SH-SY5Y (cell line): Measurements from ENCODE around the gene PPP3CB.

Experiments used
- GATA2 ChIP-seq: IDR thresholded peaks from 2 replicates; pipeline ENCODE4 v1.6.1; 2011; ENCODE audit warnings: mild to moderate bottlenecking, low read depth, low read length
- GATA3 ChIP-seq: IDR thresholded peaks from 2 replicates; pipeline ENCODE4 v1.6.1; 2011; ENCODE audit warnings: low read depth, mild to moderate bottlenecking, low read length, moderate library complexity

PPP3CB gene

DNA sequence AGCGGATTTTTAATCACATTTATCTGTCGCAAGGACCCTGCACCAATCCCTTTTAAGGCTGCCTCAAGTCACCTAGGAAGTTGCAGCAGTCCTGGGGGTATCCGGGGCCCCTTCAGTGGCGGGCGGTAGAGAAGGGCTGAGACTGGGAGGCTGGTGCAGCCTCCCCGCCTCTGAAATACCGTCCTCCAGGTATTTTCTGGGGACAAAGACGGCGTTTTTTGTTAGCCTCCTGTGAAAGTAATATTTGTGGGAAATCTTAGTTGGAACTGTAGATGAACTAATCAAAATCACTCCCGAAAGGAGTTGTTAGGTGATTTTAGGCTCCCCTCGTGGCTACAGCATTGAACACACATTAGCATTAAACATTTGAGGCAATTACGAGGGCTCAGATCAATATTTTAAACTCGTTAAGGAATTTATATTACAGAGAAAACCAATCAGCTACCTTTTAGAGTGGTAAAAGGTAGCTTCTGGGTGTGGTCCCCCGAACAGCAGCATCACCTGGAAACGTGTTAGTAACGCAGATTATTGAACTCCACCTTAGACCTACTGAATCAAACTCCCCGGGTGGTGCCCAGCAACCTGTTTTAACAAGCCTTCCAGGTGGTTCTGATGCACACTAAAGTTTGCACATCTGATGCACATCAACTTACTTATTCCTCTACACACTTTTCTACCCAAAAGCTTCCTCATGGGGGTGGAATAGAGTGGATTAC is 81.4 kb downstream of the PPP3CB start:
- no peak for TF ChIP-seq GATA2
- no peak for TF ChIP-seq GATA3

DNA sequence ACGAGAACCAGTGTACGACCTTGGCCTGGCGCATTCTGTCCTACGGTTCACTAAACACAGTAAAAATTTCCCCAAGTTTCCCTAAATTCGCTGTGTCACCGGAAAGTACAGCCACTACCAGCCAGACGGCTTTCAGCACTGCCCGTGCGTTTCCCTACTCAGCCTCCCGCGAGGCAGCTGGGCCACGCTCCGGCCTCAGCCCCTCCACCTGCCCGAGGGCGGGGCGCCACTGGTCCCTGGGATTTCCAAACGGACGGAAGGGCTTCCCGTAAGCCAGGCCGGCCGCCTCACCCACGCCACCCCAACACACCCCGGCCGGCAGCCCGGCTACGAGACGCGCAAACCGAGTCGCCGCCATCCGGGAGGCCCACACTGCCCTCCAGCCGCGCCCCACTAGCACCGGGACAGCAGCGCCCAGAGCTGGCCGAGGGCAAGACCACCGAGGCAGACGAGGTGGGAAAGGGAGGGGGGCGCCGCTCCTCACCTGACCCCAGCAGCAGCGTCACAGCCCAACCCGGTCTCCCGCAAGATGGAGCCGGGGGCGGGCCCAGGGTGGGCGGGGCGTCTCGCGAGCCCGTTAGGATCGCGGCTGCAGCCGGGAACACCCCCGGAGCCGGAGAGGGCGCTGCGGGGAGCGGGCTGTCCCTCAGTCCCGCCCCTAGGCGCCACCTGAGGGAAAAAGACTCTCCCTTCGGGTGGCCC is 82.1 kb downstream of the PPP3CB start, which contains the start of gene ANXA7:
Gene ANXA7, minus strand, starts transcription at position 531 of the 702 bp plus-strand sequence. CDS start 13,202 bp downstream, outside the sequence.
- no peak for TF ChIP-seq GATA2
- no peak for TF ChIP-seq GATA3

DNA sequence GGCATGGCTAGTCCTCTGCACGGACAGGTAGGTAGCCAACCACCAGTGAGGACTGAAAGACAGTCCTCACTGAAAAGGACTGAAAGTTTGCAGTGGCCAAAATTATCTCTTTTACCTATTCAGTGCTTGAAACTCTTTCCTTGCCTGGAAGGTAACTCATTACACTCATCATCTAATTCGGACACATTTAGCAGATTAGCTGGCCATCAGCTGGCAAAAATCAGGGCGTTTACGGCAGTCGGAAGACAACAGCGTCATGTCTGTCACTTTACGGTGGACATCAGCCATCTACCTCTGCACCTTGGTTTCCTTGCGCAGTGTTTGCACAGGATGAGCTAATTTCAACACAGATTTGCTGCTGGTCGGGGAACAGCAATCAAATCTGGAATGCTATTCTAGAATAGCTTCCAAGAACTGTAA is 82.7 kb downstream of the PPP3CB start:
- TF ChIP-seq GATA3 (no peak), GATA2 (no peak)

DNA sequence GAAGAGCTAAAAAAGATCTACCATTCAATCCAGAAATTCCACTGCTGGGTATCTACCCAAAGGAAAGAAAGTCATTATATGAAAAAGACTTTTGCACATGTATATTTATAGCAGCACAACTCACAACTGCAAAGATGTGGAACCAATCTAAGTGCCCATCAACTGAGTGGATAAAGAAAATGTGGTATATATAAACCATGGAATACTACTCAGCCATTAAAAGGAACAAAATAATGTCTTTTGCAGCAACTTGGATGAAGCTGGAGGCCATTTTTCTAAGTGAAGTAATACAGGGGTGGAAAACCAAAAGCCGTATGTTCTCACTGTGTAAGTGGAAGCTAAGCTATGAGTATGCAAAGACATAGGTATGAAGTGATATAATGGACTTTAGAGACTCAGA is 84.9 kb downstream of the PPP3CB start:
- TF ChIP-seq GATA2, result no peak
- no peak for TF ChIP-seq GATA3

DNA sequence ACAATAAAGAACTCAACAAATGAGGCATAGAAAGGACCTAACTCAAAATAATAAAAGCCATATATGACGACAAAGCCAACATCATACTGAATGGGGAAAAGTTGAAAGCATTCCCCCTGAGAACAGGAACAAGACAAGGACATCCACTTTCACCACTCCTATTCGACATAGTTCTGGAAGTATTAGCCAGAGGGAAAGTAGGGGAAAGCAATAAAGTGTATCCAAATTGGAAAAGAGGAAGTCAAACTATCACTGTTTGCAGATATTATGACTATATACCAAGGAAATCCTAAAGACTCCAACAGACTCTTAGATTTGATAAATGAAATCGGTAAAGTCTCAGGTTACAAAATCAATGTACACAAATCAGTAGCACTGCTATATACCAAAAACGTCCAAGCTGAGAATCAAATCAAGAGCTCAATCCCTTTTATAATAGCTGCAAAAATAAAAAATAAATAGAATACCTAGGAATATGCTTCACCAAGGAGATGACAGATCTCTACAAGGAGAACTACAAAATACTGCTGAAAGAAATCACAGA is 86.8 kb downstream of the PPP3CB start:
- TF ChIP-seq GATA3, result no peak
- TF ChIP-seq GATA2, result no peak

DNA sequence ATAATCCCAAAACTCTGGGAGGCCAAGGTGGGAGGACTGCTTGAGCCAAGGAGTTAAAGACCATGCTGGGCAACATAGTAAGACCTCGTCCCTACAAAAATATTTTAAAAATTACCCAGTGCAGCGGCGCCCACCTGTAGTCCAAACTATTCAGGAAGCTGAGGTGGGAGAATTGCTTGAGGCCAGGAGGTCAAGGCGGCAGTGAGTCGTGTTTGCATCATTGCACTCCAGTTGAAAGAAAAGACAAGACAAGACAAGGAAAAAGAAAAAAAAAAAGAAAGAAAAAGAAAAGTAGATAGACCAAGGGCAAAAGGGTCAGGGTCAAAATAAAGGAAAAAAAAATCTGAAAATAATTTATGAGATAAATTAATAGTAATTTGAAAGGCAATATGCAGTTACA is 87.8 kb downstream of the PPP3CB start:
- no peak for TF ChIP-seq GATA2
- no peak for TF ChIP-seq GATA3

DNA sequence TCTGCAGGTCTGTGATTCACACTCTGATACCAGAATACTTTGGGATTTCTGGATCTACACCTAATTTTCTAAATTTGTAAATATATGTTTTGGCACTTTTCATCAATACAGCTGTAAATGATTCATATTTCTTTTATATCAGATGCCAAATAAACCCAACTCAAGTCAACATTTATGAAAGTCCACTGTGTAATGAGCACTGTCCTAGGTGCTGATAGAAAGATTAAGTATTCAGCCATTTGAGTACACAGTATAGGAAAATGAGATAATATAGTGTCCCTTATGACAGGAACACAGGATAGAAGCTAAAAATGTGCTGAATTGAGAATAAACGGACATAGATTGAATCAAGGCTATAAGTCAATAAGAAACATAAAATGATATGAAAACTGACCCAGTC is 88.3 kb downstream of the PPP3CB start:
- TF ChIP-seq GATA2 (no peak), GATA3 (no peak)

DNA sequence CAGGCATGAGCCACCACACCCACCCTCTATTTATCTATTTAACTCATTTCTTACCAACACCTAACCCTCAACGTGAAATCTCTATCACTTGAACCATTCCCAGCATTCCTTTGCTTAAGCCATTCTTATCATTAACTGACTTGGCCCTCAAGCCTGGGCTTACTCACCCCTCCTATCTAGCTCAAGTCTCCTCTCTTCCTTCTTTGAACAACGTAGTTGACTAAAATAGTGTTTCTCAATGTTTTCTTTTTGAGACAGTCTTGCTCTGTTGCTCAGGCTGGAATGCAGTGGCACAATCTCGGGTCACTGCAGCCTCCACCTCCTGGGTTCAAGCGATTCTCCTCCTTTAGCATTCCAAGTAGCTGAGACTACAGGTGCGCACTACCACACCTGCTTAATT is 89.0 kb downstream of the PPP3CB start:
- TF ChIP-seq GATA2, result no peak
- no peak for TF ChIP-seq GATA3

DNA sequence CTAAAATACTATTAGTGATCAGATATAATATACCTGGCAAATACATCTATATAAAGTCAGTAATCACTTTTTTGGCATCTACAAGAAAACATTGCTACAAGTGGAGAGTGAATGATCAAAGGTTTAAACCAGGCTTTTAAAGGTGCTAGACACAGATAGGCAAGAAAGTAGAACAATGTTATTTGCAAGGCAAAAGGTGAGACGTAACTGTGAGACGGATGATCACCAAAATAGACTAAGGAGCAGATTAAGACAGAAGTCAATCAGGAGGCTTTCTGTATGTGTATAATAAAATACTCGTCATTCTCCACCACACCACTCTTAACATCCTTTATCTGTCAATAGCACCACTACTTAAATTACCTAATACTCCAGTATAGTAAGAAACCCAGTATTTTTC is 90.3 kb downstream of the PPP3CB start:
- TF ChIP-seq GATA3 (no peak), GATA2 (no peak)

DNA sequence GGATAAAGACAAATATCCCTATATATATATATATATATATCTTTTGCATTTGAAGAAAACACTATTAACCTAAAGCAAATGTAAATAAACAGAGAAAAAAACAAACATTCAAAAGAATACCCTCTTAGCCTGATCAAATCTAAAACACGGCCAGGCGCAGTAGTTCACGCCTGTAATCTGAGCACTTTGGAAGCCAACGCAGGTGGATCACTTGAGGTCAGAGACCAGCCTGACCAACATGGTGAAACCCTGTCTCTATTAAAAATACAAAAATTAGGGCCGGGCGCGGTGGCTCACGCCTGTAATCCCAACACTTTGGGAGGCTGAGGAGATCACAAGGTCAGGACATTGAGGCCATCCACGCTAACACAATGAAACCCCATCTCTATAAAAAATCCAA is 91.1 kb downstream of the PPP3CB start:
- no peak for TF ChIP-seq GATA3

DNA sequence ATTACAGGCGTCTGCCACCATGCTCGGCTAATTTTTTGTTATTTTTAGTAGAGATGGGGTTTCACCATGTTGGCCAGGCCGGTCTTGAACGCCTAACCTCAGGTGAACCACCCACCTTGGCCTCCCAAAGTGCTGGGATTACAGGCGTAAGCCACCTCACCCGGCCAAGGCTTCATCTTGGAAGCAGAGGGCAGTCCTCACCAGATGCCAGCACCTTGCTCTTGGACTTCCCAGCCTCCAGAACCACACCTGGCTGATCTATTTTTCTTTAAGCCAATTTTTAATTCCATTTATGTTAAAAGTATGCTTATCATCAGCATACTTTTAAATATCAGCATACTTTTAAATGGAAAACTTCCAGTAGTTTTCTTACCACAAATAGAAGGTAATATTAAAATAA is 94.2 kb downstream of the PPP3CB start:
- no peak for TF ChIP-seq GATA3
- TF ChIP-seq GATA2, result no peak

DNA sequence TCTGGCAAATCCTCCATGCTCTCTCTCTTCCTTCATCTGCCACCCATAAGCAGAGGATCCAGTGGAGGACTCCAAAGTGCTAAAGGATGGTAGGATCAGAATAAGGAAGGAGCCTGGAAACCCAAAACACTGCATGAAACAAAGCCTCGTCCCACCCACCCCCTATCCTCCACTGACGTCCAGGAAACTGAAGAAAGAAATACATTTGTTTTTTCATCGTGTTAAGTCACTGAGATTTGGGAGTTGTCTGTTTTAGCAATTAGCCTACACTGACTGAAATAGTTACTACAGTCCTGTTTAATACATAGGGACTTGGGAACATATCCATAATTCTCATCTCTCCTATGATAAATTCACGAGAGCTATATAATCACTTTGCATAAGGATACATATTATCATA is 96.8 kb downstream of the PPP3CB start:
- TF ChIP-seq GATA2, result no peak
- TF ChIP-seq GATA3, result no peak

DNA sequence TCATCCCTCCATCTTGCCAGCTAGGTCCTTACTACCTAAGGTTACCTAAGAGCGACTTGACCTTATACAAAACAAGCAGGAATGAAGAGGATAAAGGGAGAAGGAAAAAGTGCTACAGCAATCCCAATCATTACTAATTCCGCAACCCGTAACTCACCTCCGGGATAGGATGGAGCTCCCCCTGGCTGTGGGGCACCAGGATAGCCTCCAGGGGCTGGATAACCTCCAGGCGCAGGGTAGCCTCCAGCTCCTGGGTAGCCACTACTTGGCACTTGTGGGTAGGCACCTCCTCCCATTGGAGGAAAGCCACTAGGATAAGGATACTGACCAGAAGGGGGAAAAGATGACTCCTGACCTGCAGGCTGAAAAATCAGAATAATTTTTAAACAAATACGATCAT is 97.8 kb downstream of the PPP3CB start:
- TF ChIP-seq GATA2 (no peak), GATA3 (no peak)

DNA sequence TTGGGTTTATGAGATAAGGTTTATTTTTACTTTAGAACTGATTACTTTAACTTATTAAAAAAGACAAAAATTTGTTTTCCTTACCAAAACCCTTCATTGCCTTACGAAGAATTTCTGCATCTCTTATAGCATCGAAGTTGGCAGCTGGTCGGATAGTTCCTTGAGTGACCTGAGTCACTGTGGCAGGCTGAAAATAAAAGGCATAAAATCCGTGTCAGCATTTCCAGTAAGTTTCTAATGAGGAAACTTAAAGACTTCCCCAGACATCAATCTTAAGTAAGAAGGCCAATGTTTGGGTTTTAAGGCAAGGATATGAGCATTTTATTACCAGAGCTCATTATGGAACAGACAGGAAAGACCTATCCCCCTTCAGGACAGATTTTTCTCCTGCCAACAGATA is 107.6 kb downstream of the PPP3CB start:
- TF ChIP-seq GATA3 (no peak), GATA2 (no peak)

DNA sequence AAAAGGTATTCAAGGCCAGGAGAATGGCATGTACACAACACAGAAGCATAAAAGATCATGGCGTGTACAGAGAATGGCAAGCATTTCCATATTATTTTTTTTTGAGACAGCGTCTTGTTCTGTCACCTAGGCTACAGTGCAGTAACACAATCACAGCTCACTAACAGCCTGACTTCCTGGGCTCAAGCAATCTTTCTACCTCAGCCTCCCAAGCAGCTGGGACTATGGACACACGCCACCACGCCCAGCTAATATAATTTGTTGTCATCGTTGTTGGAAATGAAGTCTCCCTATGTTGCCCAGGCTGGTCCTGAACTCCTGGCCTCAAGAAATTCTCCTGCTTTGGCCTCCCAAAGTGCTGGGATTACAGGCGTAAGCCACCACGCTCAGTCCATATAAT is 109.2 kb downstream of the PPP3CB start:
- TF ChIP-seq GATA3, result no peak
- TF ChIP-seq GATA2, result no peak
